ENCODE results near the gene KXD1.

The KXD1 gene

GRCh38 chr19:18618236-18618635 is 60.6 kb downstream of the KXD1 start:
- no peak for DNase-seq
